Measurements from ENCODE around the gene LRRC23. TPM values are rescaled to one million over a fixed set of nuclear protein-coding genes. Genes with fewer than 3 reads are reported as not detected.

LRRC23 gene
- polyA plus RNA-seq, 1 experiment, result 10.6 TPM

DNA sequence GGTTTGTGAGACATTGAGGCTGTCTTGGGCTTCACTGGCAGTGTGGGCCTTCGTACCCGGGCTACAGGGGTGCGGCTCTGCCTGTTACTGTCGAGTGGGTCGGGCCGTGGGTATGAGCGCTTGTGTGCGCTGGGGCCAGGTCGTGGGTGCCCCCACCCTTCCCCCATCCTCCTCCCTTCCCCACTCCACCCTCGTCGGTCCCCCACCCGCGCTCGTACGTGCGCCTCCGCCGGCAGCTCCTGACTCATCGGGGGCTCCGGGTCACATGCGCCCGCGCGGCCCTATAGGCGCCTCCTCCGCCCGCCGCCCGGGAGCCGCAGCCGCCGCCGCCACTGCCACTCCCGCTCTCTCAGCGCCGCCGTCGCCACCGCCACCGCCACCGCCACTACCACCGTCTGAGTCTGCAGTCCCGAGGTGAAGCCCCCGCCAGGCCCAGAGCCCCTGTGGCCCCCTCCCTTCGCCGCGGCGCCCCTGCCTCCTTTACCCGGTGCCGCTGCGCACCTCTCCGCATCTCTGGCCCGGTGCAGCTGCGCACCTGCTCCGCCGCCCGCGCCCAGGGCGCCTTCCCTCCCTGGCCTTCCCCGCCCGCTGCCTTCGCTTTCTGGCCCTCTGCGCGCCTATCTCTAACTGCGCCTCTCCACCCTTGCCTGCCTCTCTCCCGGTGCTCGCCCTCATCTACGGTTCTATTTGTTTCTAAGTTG, 9.8 kb downstream of the LRRC23 start, which contains the start of gene ENO2:
Gene ENO2 (plus strand): TSS at position 335 of the 701 bp plus-strand sequence. CDS start 1,253 bp downstream, outside the sequence.
- Histone ChIP-seq H3K4me3 (ENCODE audit: low read depth, low read length) (peak within 1 kb of the TSS; percentile 72), H3K27ac (ENCODE audit: low read depth, low read length) (peak within 1 kb of the TSS; percentile 39), H3K27me3 (ENCODE audit: control insufficient read depth, insufficient read depth, low read length) (no peaks in the 10 kb centered on the region), H3K9me3 (ENCODE audit: control insufficient read depth, insufficient read depth, low read length) (no peaks in the 10 kb centered on the region; the same call in 1 of the 2 replicates)
- POLR2A ChIA-PET, result interaction anchor here (0.6 to 1.2 kb wide), 4 partner anchors 11 to 50 kb away, joined by 4 to 5 read pairs (median 4); no protein-coding TSS in a partner anchor
- TF ChIP-seq CTCF (IDR thresholded peaks at IDR 0.05; ENCODE audit: low read depth, low read length), result no peak
- CTCF ChIA-PET, result interaction anchor here (1.2 kb wide), 1 partner anchor 9 kb away, joined by 3 read pairs; no protein-coding TSS in a partner anchor
- no peak for DNase-seq (ENCODE audit: low read depth, low spot score)

- peak overlapping the region; percentile 72 for H3K4me3 ChIP-seq (ENCODE audit: low read depth, low read length)
- peak overlapping the region; percentile 11 for H3K27ac ChIP-seq (ENCODE audit: low read depth, low read length)
- CTCF ChIA-PET, result no interaction called here
- POLR2A ChIA-PET, result interaction anchor here (0.7 to 1.2 kb wide), 2 partner anchors 11 to 50 kb away, joined by 4 to 5 read pairs; no protein-coding TSS in a partner anchor
- H3K27me3 ChIP-seq (ENCODE audit: control insufficient read depth, insufficient read depth, low read length), result no peaks in the 10 kb centered on the region
- no peaks in the 10 kb centered on the region; the same call in 1 of the 2 replicates for H3K9me3 ChIP-seq (ENCODE audit: control insufficient read depth, insufficient read depth, low read length)
- no peak for TF ChIP-seq CTCF (IDR thresholded peaks at IDR 0.05; ENCODE audit: low read depth, low read length)
- no peak for DNase-seq (ENCODE audit: low read depth, low spot score)
Measured at GRCh38 chr12:6914947-6915788, 10.5 kb downstream of the LRRC23 start.

DNA sequence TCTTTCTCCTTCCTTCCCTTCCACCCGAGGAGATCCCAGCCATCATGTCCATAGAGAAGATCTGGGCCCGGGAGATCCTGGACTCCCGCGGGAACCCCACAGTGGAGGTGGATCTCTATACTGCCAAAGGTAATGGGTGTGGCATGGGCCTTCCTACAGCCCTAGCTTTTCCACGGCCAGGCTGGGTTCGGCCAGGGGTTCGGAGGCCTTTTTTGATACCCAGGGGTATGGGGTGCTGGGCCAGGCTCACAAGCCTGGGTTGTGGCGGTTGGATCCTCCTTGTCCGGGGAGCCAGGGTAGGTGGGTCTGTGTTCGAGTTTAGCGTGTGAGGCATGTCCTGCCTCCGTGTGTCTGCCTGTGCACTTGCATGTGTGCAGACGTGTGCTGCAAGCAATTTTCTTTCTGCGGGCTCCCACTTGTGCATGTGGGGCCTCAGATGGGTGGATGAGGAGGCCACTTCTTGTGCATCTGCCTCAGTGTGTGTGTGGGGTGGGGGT, 11.2 kb downstream of the LRRC23 start:
- CTCF ChIA-PET, result interaction anchor here (0.6 to 1.8 kb wide), 3 partner anchors 8 to 25 kb away, joined by 3 to 8 read pairs (median 5); no protein-coding TSS in a partner anchor
- H3K4me3 ChIP-seq (ENCODE audit: low read depth, low read length), result no peak overlapping the region; the same call in 1 of the 2 replicates
- no peaks in the 10 kb centered on the region for H3K27me3 ChIP-seq (ENCODE audit: control insufficient read depth, insufficient read depth, low read length)
- H3K27ac ChIP-seq (ENCODE audit: low read depth, low read length), result no peak overlapping the region
- no peak for DNase-seq (ENCODE audit: low read depth, low spot score)
- no peaks in the 10 kb centered on the region; the same call in 1 of the 2 replicates for H3K9me3 ChIP-seq (ENCODE audit: control insufficient read depth, insufficient read depth, low read length)
- no peak for TF ChIP-seq CTCF (IDR thresholded peaks at IDR 0.05; ENCODE audit: low read depth, low read length)
- POLR2A ChIA-PET, result interaction anchor here (1.2 kb wide), 1 partner anchor 10 kb away, joined by 4 read pairs; no protein-coding TSS in a partner anchor

DNA sequence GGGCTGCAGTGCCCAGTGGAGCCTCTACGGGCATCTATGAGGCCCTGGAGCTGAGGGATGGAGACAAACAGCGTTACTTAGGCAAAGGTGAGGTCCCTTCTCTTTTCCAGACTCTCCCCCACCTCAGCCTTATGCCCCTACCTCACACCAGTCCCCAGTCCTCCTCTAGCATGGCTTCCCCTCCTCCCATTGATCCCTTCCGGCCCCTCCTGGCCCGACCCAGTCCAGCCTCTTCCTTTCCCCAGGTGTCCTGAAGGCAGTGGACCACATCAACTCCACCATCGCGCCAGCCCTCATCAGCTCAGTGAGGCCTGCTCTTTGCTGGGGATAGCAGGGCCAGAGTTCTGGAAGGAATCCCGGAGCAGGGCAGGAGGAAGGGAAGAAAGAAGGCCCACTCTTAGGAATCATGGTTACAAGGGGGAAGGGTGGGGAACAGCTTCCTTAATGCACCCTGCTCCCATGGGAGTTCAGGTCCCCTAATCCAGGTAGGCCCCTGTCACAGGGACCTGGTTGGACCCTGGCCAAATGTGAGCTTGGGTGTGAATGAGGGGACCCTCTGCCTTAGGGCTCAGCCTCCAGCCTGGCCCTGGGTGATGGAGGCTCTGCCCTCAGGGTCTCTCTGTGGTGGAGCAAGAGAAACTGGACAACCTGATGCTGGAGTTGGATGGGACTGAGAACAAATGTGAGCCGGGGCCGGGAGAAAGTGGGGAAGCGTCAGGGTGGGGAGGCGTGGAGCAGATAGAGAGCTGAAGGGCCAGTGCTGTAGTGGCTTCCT, 12.0 kb downstream of the LRRC23 start:
- ChIA-PET CTCF (interaction anchor here (0.6 to 1.8 kb wide), 3 partner anchors 7 to 25 kb away, joined by 3 to 8 read pairs (median 5); no protein-coding TSS in a partner anchor), POLR2A (no interaction called here)
- Histone ChIP-seq H3K9me3 (ENCODE audit: control insufficient read depth, insufficient read depth, low read length) (no peaks in the 10 kb centered on the region; the same call in 1 of the 2 replicates), H3K27ac (ENCODE audit: low read depth, low read length) (no peak overlapping the region), H3K27me3 (ENCODE audit: control insufficient read depth, insufficient read depth, low read length) (no peaks in the 10 kb centered on the region), H3K4me3 (ENCODE audit: low read depth, low read length) (no peak overlapping the region)
- TF ChIP-seq CTCF (IDR thresholded peaks at IDR 0.05; ENCODE audit: low read depth, low read length), result no peak
- DNase-seq (ENCODE audit: low read depth, low spot score), result no peak

Data from AG04450 (cell line).